Subcutaneous adipose tissue (tissue), 4 donors: Measurements from ENCODE around the gene NNAT. TPM values are rescaled to one million over a fixed set of nuclear protein-coding genes. Genes with fewer than 3 reads are reported as not detected.

Experiments used
- total RNA-seq, 4 donors: library from RNA; depleted of rRNA; stranded (reverse); fragments of >200 nt; gene quantifications; one replicate each; pipeline ENCODE4 v1.1.0, GENCODE V29; 2016
- TF ChIP-seq, protein P1 (sequence below): fragments of 450-650 bp; IDR thresholded peaks from one replicate; pipeline ENCODE4 v1.5.1; 2016; ENCODE audit warnings: low read depth, mild to moderate bottlenecking, control low read depth, antibody characterized with exemption, moderate library complexity

Gene NNAT, protein sequence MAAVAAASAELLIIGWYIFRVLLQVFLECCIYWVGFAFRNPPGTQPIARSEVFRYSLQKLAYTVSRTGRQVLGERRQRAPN
- 10 to 100 TPM; 11.0 to 44.3 (median 18.2) TPM for total RNA-seq

DNA sequence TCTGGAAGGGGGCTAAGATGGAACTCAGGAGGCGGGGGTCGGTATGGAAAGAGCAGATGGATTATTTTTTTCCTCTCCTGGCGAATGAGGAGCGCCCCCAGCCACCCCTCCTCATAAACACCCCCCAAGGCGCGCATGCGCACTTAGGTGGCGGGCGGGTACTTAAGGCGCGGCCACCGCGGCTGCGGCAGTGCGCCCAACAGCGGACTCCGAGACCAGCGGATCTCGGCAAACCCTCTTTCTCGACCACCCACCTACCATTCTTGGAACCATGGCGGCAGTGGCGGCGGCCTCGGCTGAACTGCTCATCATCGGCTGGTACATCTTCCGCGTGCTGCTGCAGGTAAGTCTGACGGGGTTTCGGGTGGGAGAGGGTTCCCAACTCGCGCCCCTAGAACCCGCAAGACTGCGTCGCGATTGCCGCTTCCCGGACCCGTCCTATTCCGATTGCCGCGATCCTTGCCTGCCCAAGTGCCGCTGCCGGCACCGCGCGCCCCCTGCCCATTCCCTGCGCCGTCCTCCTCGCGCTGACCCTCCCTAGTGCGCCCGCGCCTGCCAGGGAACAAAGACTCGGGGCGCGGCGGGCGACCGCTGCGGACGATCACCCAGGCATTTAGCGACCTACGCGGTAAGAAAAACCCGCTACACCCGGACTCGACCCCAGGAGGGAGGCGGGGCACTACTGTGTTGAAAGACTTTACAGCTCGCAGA, at the start of gene NNAT:
NNAT (plus strand) TSS at position 190 of the 711 bp plus-strand sequence; CDS start at position 272, 82 bp downstream.
- TF ChIP-seq, protein P1, sequence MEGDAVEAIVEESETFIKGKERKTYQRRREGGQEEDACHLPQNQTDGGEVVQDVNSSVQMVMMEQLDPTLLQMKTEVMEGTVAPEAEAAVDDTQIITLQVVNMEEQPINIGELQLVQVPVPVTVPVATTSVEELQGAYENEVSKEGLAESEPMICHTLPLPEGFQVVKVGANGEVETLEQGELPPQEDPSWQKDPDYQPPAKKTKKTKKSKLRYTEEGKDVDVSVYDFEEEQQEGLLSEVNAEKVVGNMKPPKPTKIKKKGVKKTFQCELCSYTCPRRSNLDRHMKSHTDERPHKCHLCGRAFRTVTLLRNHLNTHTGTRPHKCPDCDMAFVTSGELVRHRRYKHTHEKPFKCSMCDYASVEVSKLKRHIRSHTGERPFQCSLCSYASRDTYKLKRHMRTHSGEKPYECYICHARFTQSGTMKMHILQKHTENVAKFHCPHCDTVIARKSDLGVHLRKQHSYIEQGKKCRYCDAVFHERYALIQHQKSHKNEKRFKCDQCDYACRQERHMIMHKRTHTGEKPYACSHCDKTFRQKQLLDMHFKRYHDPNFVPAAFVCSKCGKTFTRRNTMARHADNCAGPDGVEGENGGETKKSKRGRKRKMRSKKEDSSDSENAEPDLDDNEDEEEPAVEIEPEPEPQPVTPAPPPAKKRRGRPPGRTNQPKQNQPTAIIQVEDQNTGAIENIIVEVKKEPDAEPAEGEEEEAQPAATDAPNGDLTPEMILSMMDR = no peak

DNA sequence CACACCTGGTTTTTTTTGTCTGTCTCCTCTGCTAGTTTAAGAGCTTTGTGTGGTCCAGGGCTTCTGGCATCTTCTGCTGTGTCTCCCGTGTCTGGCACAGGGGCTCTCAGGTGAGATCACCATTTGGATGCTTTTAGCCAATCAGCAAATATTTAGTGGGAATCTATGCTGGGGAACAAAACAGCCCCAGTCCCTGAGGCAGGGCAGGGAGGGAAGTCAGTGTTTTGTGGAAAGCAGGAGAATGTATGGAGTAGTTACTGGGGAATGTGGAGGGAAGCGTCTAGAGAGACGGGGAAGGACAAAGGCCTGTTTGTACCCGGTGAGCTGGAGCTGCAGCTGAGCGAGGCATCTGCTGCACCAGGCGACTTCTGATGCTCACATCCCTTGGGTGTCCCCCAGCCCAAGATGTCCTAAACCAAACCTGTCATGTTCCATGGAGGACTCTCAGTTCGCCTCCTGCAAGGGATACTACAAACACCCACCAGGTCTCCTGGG, 49.3 kb upstream of the NNAT start:
- TF ChIP-seq, protein P1 = no peak

DNA sequence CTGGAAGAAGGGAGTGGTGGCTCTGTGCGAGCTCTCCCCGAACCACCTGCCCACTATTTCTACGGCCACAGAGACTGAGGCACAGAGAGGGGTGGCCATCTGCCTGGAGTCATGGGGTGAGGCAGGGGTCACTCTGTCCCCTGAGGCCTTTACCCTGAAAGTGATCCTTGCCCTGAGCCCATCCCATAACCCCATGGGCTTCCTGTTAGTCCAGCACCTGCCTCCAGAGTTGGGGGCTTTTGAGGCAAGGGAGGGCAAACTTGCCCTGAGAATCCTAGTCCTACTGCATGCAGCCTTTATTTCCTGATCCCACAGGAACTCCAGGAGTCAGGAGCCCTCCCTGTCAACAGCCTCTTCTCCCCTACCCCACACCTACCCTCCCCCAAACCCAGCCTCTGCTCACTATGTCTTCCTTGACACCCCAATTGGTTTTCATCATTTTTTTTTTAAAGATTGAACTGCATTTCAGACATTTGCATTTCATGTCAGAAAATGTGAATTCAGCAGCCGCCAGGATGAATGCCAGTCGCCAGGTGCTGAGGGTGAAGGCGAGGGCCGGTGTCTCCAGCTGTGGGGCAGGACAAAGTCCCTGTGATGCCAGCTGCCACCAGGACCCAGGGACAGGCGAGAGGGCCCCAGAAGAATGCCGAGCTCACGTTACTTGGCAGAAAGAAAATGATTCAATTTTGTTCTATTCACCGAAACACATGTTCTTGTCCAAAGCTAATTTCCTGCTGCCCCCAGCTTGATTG, 47.6 kb upstream of the NNAT start:
- TF ChIP-seq, protein P1 = no peak

DNA sequence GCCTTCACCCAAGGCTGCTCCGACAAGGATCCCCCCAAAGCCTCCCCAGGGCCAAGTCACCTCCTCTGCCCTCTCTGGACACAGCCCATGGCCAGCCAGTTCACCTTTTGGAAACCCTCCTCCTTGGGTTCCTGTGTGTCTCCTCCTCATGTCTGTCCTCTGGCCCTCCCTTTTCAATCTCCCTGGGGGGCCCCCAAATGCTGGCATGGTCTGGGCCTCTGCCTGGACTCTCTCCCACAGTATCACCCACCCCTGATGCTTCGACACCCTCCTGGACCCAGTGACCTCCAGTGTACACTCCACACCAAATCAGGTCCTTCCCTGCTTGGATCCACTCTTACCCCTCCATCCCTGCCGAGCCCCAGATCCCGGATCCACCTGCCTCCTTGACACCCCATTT, 46.7 kb upstream of the NNAT start:
- TF ChIP-seq, protein P1 = no peak

DNA sequence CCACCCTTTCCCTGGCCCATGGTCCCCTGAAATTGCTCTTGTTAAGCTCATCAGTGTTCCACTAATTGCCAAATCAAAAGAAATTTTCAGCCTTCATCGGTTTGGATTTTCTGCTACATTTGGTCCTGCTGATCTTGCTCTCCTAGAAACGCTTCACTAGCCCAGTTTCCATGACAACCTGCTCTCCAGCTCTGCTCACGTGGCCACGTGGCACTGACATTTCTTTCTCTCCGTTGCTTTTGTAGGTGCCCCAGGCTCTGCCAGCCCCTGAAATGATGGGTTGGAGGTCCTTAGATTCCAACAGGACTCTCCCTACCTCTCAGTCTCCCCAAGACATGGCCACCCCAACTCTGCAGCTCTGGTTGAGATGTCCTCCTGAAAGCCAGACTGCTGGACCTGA, 45.8 kb upstream of the NNAT start:
- TF ChIP-seq, protein P1 = no peak

DNA sequence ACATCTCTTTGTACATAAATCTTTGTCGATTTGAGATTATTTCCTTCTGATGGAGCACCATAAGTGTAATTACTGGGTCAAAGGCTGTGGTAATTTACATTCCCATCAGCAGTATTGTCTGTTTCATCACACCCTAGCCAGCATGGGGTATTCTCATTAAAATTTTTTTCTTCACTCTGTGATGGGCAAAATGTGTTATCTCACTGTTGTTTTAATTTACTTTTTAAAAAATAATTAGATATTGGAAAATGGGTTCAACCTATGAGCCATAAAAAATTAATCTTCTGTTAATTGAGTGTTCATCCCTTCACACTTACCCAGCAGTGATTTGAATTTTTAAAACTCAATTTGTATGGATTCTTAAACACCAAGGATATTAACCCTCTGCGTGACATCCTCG, 44.0 kb upstream of the NNAT start:
- TF ChIP-seq, protein P1 = no peak

DNA sequence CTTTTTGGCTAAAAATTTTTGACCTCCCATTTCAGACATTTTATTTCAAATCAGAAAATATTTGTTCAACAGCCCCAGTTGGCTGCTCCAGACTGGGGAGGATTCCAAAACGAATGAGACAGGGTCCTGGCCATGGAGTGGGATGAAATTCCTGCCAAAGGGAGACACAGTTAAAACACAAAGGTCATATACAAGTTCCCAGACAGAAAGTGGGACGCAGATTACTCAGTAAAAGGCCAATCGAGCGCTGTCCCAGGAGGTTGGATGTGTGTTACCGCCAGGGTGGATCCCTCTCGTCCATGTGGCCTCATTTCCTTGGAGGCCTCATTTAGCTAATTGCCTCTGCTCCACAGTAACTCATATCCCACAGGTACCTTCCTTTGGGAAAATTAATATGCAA, 41.8 kb upstream of the NNAT start:
- TF ChIP-seq, protein P1 = no peak
